ENCODE results near the gene SNRPN. TPM values are rescaled to one million over a fixed set of nuclear protein-coding genes. Genes with fewer than 3 reads are reported as not detected.
"Not testable (repeated sequence)": the region's sequence is repeated elsewhere in the genome, so short reads cannot be mapped to it uniquely, and the experiment has no call there.

SNRPN gene
- total RNA-seq, 1 experiment from 2014 or later: 14.3 TPM

GRCh38 chr15:24971052-24971451, 16.3 kb downstream of the SNRPN start:
- H3K9me3 ChIP-seq (ENCODE audit: insufficient read depth, low read depth): no peaks in the 10 kb centered on the region
- H3K9me2 ChIP-seq (ENCODE audit: insufficient read depth): no peaks in the 10 kb centered on the region
- POLR2A ChIA-PET (ENCODE audit: unreplicated experiment): no interaction called here
- intact Hi-C loops (cut with micrococcal nuclease; ENCODE audit: unreplicated experiment): no loop called here
- no peak for TF ChIP-seq EZH2 (IDR thresholded peaks at IDR 0.05; ENCODE audit: low read depth)
- no peak for TF ChIP-seq CTCF (conservative IDR thresholded peaks at IDR 0.05)
- no TSS peak for BruUV-seq (replicated peaks)
- H4K20me1 ChIP-seq (ENCODE audit: insufficient read depth): no peaks in the 10 kb centered on the region
- CTCF ChIA-PET: no interaction called here
- no peaks in the 10 kb centered on the region for H3F3A ChIP-seq (ENCODE audit: insufficient read depth, low read depth)
- H2AFZ ChIP-seq: no peak overlapping the region
- H3K27me3 ChIP-seq (ENCODE audit: insufficient read depth, low read depth): no peaks in the 10 kb centered on the region
- no peak overlapping the region for H3K4me2 ChIP-seq
- H3K79me2 ChIP-seq (ENCODE audit: low read depth): no peaks in the 10 kb centered on the region
- DNase-seq: no peak
- H3K4me1 ChIP-seq (replicated peaks; ENCODE audit: insufficient read depth): no peaks in the 10 kb centered on the region
- H3K27ac ChIP-seq: no peak overlapping the region
- H3K36me3 ChIP-seq (ENCODE audit: low read depth): no peaks in the 10 kb centered on the region
- no peak overlapping the region for H3K4me3 ChIP-seq

GRCh38 chr15:24971772-24972171, 17.0 kb downstream of the SNRPN start:
- H3K27me3 ChIP-seq (ENCODE audit: insufficient read depth, low read depth): no peaks in the 10 kb centered on the region
- no peaks in the 10 kb centered on the region for H3F3A ChIP-seq (ENCODE audit: insufficient read depth, low read depth)
- H3K4me2 ChIP-seq: no peak overlapping the region
- H3K4me1 ChIP-seq (replicated peaks; ENCODE audit: insufficient read depth): no peaks in the 10 kb centered on the region
- intact Hi-C loops (cut with micrococcal nuclease; ENCODE audit: unreplicated experiment): no loop called here
- no peak overlapping the region for H3K27ac ChIP-seq
- no peak for TF ChIP-seq CTCF (conservative IDR thresholded peaks at IDR 0.05)
- TF ChIP-seq EZH2 (IDR thresholded peaks at IDR 0.05; ENCODE audit: low read depth): no peak
- BruUV-seq (replicated peaks): no TSS peak
- H3K79me2 ChIP-seq (ENCODE audit: low read depth): no peaks in the 10 kb centered on the region
- no peaks in the 10 kb centered on the region for H4K20me1 ChIP-seq (ENCODE audit: insufficient read depth)
- CTCF ChIA-PET: no interaction called here
- H3K36me3 ChIP-seq (ENCODE audit: low read depth): no peaks in the 10 kb centered on the region
- DNase-seq: no peak
- H2AFZ ChIP-seq: no peak overlapping the region
- H3K9me2 ChIP-seq (ENCODE audit: insufficient read depth): no peaks in the 10 kb centered on the region
- POLR2A ChIA-PET (ENCODE audit: unreplicated experiment): no interaction called here
- no peaks in the 10 kb centered on the region for H3K9me3 ChIP-seq (ENCODE audit: insufficient read depth, low read depth)
- no peak overlapping the region for H3K4me3 ChIP-seq

GRCh38 chr15:24972707-24973106, 17.9 kb downstream of the SNRPN start:
- H3K27ac ChIP-seq; intact Hi-C loops (cut with micrococcal nuclease; ENCODE audit: unreplicated experiment); CTCF ChIA-PET; H3F3A ChIP-seq (ENCODE audit: insufficient read depth, low read depth); H2AFZ ChIP-seq; POLR2A ChIA-PET (ENCODE audit: unreplicated experiment); DNase-seq; H3K9me2 ChIP-seq (ENCODE audit: insufficient read depth); H3K36me3 ChIP-seq (ENCODE audit: low read depth); H3K79me2 ChIP-seq (ENCODE audit: low read depth); H3K9me3 ChIP-seq (ENCODE audit: insufficient read depth, low read depth); H3K4me2 ChIP-seq; H4K20me1 ChIP-seq (ENCODE audit: insufficient read depth); H3K4me3 ChIP-seq; H3K4me1 ChIP-seq (replicated peaks; ENCODE audit: insufficient read depth); H3K27me3 ChIP-seq (ENCODE audit: insufficient read depth, low read depth); BruUV-seq (replicated peaks): not testable (repeated sequence)

DNA sequence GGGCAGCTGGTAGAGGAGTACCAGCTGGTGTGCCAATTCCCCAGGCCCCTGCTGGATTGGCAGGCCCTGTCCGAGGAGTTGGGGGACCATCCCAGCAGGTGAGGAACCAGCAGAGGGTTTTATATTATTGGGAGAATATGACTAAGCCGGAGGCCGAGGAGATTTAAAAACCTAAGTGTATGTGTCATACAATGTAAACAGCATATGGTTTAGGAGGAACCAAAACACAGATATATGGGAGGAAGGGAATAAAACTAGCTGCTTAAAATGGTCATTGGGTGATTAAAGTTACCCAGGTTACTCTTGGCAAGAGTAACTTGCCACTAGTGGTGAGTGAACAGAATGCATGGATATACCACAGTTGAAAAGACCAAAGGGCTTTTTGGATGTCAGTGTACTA, 22.1 kb downstream of the SNRPN start:
- no peak for DNase-seq
- H3K27ac ChIP-seq: no peak overlapping the region
- H3K4me2 ChIP-seq: no peak overlapping the region
- TF ChIP-seq EZH2 (IDR thresholded peaks at IDR 0.05; ENCODE audit: low read depth) (no peak), CTCF (conservative IDR thresholded peaks at IDR 0.05) (no peak)
- H3K79me2 ChIP-seq (ENCODE audit: low read depth): no peaks in the 10 kb centered on the region
- H2AFZ ChIP-seq: no peak overlapping the region
- H3K36me3 ChIP-seq (ENCODE audit: low read depth): no peaks in the 10 kb centered on the region
- ChIA-PET CTCF (no interaction called here), POLR2A (ENCODE audit: unreplicated experiment) (no interaction called here)
- no peaks in the 10 kb centered on the region for H4K20me1 ChIP-seq (ENCODE audit: insufficient read depth)
- no TSS peak for BruUV-seq (replicated peaks)
- H3K4me3 ChIP-seq: no peak overlapping the region
- no peaks in the 10 kb centered on the region for H3F3A ChIP-seq (ENCODE audit: insufficient read depth, low read depth)
- H3K27me3 ChIP-seq (ENCODE audit: insufficient read depth, low read depth): no peaks in the 10 kb centered on the region
- H3K9me3 ChIP-seq (ENCODE audit: insufficient read depth, low read depth): no peaks in the 10 kb centered on the region
- intact Hi-C loops (cut with micrococcal nuclease; ENCODE audit: unreplicated experiment): no loop called here
- no peaks in the 10 kb centered on the region for H3K4me1 ChIP-seq (replicated peaks; ENCODE audit: insufficient read depth)
- H3K9me2 ChIP-seq (ENCODE audit: insufficient read depth): no peaks in the 10 kb centered on the region

Measured in PC-9 (cell line).